Measurements from ENCODE around the gene CAPS2. TPM values are rescaled to one million over a fixed set of nuclear protein-coding genes. Genes with fewer than 3 reads are reported as not detected.

Gene CAPS2
- total RNA-seq (4.0 TPM), polyA plus RNA-seq (ENCODE audit: insufficient read depth in 1 of 8, insufficient read length in 8 of 8, low replicate concordance in 1 of 8) (1 to 10 TPM; 1.3 to 2.9 (median 1.9) TPM)
- long read RNA-seq, donor 1, result 0 reads
- long read RNA-seq, donor 2, result 0 reads
- long read RNA-seq, donor 3, result 0 reads
- long read RNA-seq, donor 4, result 0 reads
- long read RNA-seq, donor 5, result 0 reads
- long read RNA-seq, donor 6, result 0 reads
- long read RNA-seq, donor 7, result 0 reads
- long read RNA-seq, donor 8, result 0 reads
- long read RNA-seq, donor 9, result 0 reads
- long read RNA-seq, donor 10, result 0 reads
- long read RNA-seq, donor 11, result 0 reads

DNA sequence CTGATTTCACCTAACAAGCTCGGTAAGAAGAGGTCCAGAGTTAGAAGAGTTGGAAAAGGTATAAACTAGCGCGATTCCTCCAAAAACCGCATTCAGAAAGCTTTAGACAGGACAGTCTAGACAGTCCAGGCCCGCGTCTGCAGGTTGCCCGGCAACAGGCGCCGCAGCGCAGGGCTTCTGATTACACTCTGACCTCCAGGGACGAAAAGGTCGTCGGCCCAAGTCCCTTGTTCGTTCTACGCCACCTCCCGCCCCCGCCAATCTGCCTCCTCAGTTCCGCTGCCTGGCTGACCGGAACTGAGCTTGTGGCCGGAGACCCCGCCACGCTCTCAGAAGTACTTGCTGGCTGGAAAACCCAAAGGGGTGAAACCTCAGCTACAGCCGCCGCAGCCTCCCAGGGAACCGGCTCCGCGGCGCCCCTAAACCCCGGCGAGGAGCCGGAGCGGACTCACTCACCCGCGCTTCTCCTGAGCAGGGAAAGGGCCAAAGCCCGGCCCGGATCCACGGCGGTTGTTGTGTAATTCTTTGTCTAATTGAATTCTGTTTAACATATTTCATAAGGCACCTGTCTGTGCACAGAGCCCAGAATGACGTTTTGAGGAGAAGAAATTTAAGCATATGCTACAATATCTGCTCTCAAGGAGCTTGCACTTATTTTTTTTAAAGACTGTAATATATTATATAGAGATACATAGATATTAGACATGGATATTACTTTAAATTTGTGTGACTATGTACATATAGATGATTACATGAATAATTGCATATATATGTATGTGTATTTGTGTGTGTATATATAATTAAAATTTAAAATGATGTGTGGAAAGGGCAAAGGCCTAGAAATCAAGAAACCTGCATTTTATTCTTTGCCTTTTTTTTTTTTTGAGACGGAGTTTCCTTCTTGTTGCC lies at the start of gene CAPS2:
Gene CAPS2 (minus strand): TSS at position 407 of the 909 bp plus-strand sequence. CDS start 3,826 bp downstream, outside the sequence.
- Histone ChIP-seq H3K4me3 (ENCODE audit: low read length) (peak within 1 kb of the TSS; percentile 71), H3K36me3 (ENCODE audit: control insufficient read depth, insufficient read depth, low read length) (no peaks in the 10 kb centered on the region), H3K4me1 (ENCODE audit: control insufficient read depth, insufficient read depth, low read length) (peaks cover 7% of the 10 kb centered on the region), H3K27me3 (ENCODE audit: control insufficient read depth, insufficient read depth, low read length) (peaks cover 7% of the 10 kb centered on the region), H3K9me3 (replicated peaks; ENCODE audit: control insufficient read depth, low read depth, low read length) (no peaks in the 10 kb centered on the region), H3K27ac (ENCODE audit: low read length) (no peak within 1 kb of the TSS)
- WGBS (ENCODE audit: insufficient coverage), result 1% methylated on average over 29 of the region's 40 CpGs
- peak; percentile 91 for DNase-seq

DNA sequence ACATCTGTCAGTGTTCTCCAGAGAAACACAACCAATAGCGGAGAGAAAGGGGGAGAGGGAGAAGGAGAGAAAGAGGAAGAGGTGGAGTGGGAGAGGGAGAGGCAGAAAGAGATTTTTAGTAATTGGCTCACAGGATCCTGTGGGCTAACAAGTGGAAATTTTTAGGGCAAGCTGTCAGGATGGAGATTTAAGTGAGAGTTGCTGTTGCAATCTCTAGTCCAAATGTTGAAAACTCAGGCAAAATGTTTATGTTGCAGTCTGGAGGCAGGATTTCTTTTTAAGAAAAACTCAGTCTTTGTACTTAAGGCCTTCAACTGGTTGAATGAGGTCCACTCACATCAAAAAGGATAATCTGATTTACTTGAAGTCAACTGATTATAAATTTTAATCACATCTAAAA lies 48.2 kb upstream of the CAPS2 start:
- Histone ChIP-seq H3K4me1 (ENCODE audit: control insufficient read depth, insufficient read depth, low read length) (no peaks in the 10 kb centered on the region), H3K27ac (ENCODE audit: low read length) (no peak overlapping the region), H3K9me3 (replicated peaks; ENCODE audit: control insufficient read depth, low read depth, low read length) (no peaks in the 10 kb centered on the region), H3K36me3 (ENCODE audit: control insufficient read depth, insufficient read depth, low read length) (no peaks in the 10 kb centered on the region), H3K4me3 (ENCODE audit: low read length) (no peak overlapping the region), H3K27me3 (ENCODE audit: control insufficient read depth, insufficient read depth, low read length) (no peaks in the 10 kb centered on the region)
- WGBS (ENCODE audit: insufficient coverage), result no CpG with 5 or more reads among the region's 1 CpG
- no peak for DNase-seq

DNA sequence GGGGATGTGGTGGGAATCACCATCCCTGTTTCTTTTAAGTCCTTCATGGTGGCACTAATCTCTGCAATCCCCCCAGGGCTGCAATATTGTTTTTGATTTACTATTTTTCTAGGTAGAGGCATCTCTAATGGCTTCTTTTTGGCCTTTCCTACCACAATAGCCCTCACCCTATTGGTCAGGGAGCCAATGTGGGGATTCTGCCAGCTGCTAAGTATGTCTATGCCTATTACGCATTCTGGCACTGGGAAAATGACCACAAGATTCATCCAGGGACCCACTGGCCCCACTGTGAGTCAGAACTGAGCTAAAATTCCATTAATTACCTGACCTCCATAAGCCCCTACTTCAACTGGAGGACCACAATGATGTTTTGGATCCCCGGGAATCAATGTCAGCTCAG lies 44.8 kb upstream of the CAPS2 start:
- no peaks in the 10 kb centered on the region for H3K36me3 ChIP-seq (ENCODE audit: control insufficient read depth, insufficient read depth, low read length)
- H3K4me3 ChIP-seq (ENCODE audit: low read length), result no peak overlapping the region
- no peaks in the 10 kb centered on the region for H3K4me1 ChIP-seq (ENCODE audit: control insufficient read depth, insufficient read depth, low read length)
- no peak overlapping the region for H3K27ac ChIP-seq (ENCODE audit: low read length)
- no peaks in the 10 kb centered on the region for H3K27me3 ChIP-seq (ENCODE audit: control insufficient read depth, insufficient read depth, low read length)
- no CpG with 5 or more reads among the region's 2 CpGs for WGBS (ENCODE audit: insufficient coverage)
- no peaks in the 10 kb centered on the region for H3K9me3 ChIP-seq (replicated peaks; ENCODE audit: control insufficient read depth, low read depth, low read length)
- no peak for DNase-seq

DNA sequence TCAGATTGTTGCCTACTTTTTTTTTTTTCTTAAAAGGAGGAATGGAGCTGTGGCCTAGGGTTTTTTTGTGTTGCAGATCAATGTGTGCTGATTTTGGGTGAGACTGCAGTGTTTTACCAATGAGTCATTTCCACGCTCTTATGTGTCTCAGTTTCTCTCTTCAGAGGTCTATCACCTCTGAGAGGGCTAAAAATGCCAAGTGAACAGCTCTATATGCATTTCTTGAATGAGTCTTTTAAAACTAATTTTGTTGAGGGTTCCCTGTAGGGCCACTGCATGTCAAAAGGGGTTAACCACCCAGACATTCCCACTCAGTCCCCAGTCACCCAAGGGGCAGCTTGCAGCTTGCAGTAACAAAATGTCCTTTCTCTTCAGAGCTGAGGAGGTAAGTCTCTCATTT lies 36.5 kb upstream of the CAPS2 start:
- Histone ChIP-seq H3K4me3 (ENCODE audit: low read length) (no peak overlapping the region), H3K27ac (ENCODE audit: low read length) (no peak overlapping the region), H3K9me3 (replicated peaks; ENCODE audit: control insufficient read depth, low read depth, low read length) (no peaks in the 10 kb centered on the region), H3K36me3 (ENCODE audit: control insufficient read depth, insufficient read depth, low read length) (no peaks in the 10 kb centered on the region), H3K4me1 (ENCODE audit: control insufficient read depth, insufficient read depth, low read length) (no peaks in the 10 kb centered on the region), H3K27me3 (ENCODE audit: control insufficient read depth, insufficient read depth, low read length) (no peaks in the 10 kb centered on the region)
- DNase-seq, result no peak
- WGBS (ENCODE audit: insufficient coverage), result no CpG with 5 or more reads among the region's 1 CpG

DNA sequence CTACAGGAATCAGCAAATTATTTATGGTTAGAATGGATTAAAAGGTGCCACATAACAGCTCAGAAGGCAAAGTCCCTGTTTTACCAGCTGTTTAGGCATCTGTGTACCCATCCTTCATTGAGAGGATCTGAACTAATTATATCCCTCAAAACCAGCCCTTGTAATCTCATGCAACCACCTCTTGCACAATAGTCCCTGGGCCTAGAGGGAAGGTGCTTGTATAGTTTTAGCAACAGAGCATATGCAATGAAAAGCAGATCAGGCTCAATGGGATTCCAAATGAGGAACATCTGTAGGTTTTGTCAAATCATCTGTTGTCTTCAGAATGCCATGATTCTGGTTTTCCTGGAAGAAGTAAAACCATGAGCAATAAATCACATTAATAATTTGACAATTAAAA lies 34.8 kb upstream of the CAPS2 start:
- DNase-seq, result no peak
- H3K4me1 ChIP-seq (ENCODE audit: control insufficient read depth, insufficient read depth, low read length), result no peaks in the 10 kb centered on the region
- H3K36me3 ChIP-seq (ENCODE audit: control insufficient read depth, insufficient read depth, low read length), result no peaks in the 10 kb centered on the region
- H3K27ac ChIP-seq (ENCODE audit: low read length), result no peak overlapping the region
- no peaks in the 10 kb centered on the region for H3K9me3 ChIP-seq (replicated peaks; ENCODE audit: control insufficient read depth, low read depth, low read length)
- no peaks in the 10 kb centered on the region for H3K27me3 ChIP-seq (ENCODE audit: control insufficient read depth, insufficient read depth, low read length)
- no peak overlapping the region for H3K4me3 ChIP-seq (ENCODE audit: low read length)

DNA sequence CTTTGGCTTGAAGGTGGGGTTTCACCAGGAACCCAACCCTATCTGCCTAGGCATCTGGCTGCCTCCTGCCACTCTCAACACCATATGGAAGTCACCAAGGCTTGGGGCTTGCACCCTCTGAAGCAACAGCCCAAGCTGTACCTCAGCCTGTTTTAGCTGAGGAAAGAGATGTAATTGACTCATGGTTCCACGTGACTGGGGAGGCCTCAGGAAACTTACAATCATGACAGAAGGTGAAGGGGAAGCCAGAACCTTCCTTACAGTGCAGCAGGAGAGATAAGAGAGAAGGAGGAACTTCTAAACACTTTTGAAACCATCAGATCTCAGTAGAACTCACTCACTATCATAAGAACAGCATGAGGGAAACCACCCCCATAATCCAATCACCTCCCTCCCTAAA lies 31.3 kb upstream of the CAPS2 start:
- DNase-seq, result no peak
- Histone ChIP-seq H3K4me3 (ENCODE audit: low read length) (no peak overlapping the region), H3K36me3 (ENCODE audit: control insufficient read depth, insufficient read depth, low read length) (no peaks in the 10 kb centered on the region), H3K4me1 (ENCODE audit: control insufficient read depth, insufficient read depth, low read length) (no peaks in the 10 kb centered on the region), H3K27me3 (ENCODE audit: control insufficient read depth, insufficient read depth, low read length) (no peaks in the 10 kb centered on the region), H3K9me3 (replicated peaks; ENCODE audit: control insufficient read depth, low read depth, low read length) (no peaks in the 10 kb centered on the region), H3K27ac (ENCODE audit: low read length) (no peak overlapping the region)
- no CpG with 5 or more reads among the region's 1 CpG for WGBS (ENCODE audit: insufficient coverage)

DNA sequence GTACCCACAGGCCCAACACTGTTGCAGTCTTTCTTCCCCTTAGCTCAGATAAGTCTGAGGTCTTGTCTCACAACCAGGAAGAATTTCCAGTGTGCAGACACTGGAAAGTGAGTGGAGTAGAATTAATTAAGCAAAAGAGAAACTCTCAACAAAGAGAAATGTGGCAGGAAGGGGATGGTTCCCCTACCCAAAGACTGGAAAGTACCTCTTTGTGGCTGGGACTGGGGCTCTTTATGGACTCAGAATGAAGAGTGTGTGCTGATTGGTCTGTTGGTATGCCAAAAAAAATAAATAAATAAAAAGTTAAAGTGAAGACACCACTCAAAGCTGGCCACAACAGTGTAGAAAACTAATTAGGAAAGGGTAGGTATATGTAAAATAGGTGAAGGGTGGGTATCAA lies 30.8 kb upstream of the CAPS2 start:
- no peaks in the 10 kb centered on the region for H3K36me3 ChIP-seq (ENCODE audit: control insufficient read depth, insufficient read depth, low read length)
- no peak overlapping the region for H3K4me3 ChIP-seq (ENCODE audit: low read length)
- H3K9me3 ChIP-seq (replicated peaks; ENCODE audit: control insufficient read depth, low read depth, low read length), result no peaks in the 10 kb centered on the region
- H3K27ac ChIP-seq (ENCODE audit: low read length), result no peak overlapping the region
- no peaks in the 10 kb centered on the region for H3K27me3 ChIP-seq (ENCODE audit: control insufficient read depth, insufficient read depth, low read length)
- H3K4me1 ChIP-seq (ENCODE audit: control insufficient read depth, insufficient read depth, low read length), result no peaks in the 10 kb centered on the region
- DNase-seq, result no peak

DNA sequence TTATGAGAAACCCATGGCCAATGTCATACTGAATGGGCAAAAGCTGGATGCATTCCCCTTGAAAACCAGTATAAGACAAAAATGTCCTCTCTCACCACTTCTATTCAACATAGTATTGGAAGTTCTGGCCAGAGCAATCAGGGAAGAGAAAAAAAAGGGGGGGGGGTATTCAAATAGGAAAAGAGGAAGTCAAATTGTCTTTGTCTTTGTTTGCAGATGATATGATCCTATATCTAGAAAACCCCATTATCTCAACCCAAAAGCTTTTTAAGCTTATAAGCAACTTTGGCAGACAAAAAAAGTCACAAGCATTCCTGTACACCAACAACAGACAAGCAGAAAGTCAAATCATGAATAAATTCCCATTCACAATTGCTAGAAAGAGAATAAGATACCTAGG lies 23.9 kb upstream of the CAPS2 start:
- H3K4me1 ChIP-seq (ENCODE audit: control insufficient read depth, insufficient read depth, low read length), result no peaks in the 10 kb centered on the region
- no peak overlapping the region for H3K27ac ChIP-seq (ENCODE audit: low read length)
- no peak overlapping the region for H3K4me3 ChIP-seq (ENCODE audit: low read length)
- peaks cover 12% of the 10 kb centered on the region for H3K9me3 ChIP-seq (replicated peaks; ENCODE audit: control insufficient read depth, low read depth, low read length)
- H3K27me3 ChIP-seq (ENCODE audit: control insufficient read depth, insufficient read depth, low read length), result no peaks in the 10 kb centered on the region
- no peaks in the 10 kb centered on the region for H3K36me3 ChIP-seq (ENCODE audit: control insufficient read depth, insufficient read depth, low read length)
- no peak for DNase-seq

DNA sequence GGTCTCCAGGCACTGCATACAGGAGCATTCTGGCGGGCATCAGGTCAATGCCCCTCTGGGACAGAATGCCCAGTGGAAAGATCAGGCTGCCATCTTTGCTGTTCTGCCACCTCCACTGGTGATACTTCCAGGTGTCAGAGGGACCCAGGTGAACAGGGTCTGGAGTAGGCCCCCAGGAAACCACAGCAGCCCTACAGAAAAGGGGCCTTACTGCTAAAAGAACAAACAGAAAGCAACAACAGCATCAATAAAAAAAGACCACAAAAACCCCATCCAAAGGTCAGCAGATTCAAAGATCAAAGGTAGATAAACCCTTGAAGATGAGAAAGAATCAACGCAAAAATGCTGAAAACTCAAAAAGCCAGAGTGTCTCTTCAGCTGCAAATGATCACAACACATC lies 20.3 kb upstream of the CAPS2 start:
- WGBS (ENCODE audit: insufficient coverage), result 100% methylated on average over 1 of the region's 2 CpGs

DNA sequence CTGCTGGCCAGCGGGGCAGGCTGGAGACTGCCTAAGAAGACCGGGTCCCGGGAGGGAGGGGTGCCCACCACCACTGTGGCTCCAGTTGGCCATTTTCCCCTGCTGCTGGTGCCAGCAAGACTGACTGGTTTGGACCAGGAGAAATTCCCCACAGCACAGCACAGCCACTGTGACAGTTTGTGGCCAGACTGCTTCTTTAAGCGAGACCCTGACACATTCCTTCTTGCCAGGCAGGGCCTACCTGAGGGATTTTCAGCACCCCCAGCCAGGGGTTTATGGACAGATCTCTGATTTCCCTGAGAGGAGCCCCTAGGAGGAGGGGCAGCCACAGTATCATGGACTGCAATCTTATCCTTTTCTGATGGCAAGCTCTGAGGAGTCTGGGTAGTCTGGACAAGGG lies 19.8 kb upstream of the CAPS2 start:
- 79% methylated on average over 3 of the region's 4 CpGs for WGBS (ENCODE audit: insufficient coverage)
- no peaks in the 10 kb centered on the region for H3K36me3 ChIP-seq (ENCODE audit: control insufficient read depth, insufficient read depth, low read length)

More for the DNA sequence above, 20.3 kb upstream of the CAPS2 start:
- Histone ChIP-seq H3K27ac (ENCODE audit: low read length) (no peak overlapping the region), H3K9me3 (replicated peaks; ENCODE audit: control insufficient read depth, low read depth, low read length) (peaks cover 9% of the 10 kb centered on the region), H3K36me3 (ENCODE audit: control insufficient read depth, insufficient read depth, low read length) (no peaks in the 10 kb centered on the region), H3K27me3 (ENCODE audit: control insufficient read depth, insufficient read depth, low read length) (no peaks in the 10 kb centered on the region), H3K4me3 (ENCODE audit: low read length) (no peak overlapping the region), H3K4me1 (ENCODE audit: control insufficient read depth, insufficient read depth, low read length) (no peaks in the 10 kb centered on the region)
- no peak for DNase-seq

More for the DNA sequence above, 19.8 kb upstream of the CAPS2 start:
- peaks cover 8% of the 10 kb centered on the region for H3K9me3 ChIP-seq (replicated peaks; ENCODE audit: control insufficient read depth, low read depth, low read length)
- no peak overlapping the region for H3K27ac ChIP-seq (ENCODE audit: low read length)
- no peaks in the 10 kb centered on the region for H3K27me3 ChIP-seq (ENCODE audit: control insufficient read depth, insufficient read depth, low read length)
- no peaks in the 10 kb centered on the region for H3K4me1 ChIP-seq (ENCODE audit: control insufficient read depth, insufficient read depth, low read length)
- DNase-seq, result no peak
- no peak overlapping the region for H3K4me3 ChIP-seq (ENCODE audit: low read length)

Measured in muscle of leg (tissue), 16 donors.